Cardiac muscle cell (in vitro differentiated cells and primary cell): Measurements from ENCODE around the gene ZNF546. TPM values are rescaled to one million over a fixed set of nuclear protein-coding genes. Genes with fewer than 3 reads are reported as not detected.

Experiments
- DNase-seq, 2 donors: peaks; one replicate each; pipeline versions ENCODE4 v3.0.0 to v3.0.0-alpha.2; 2010 to 2017; ENCODE audit warnings: low read depth in 1 of 2, low spot score in 1 of 2
- H3K27ac ChIP-seq: fragments of 200-600 bp; sonication (generic); 2 replicates; pipeline ENCODE4 v1.5.1; 2016
- H3K27me3 ChIP-seq: fragments of 200-600 bp; sonication (generic); 2 replicates; pipeline ENCODE4 v1.6.0; 2016; ENCODE audit warnings: control low read depth
- H3K36me3 ChIP-seq: fragments of 200-600 bp; sonication (generic); 2 replicates; pipeline ENCODE4 v1.5.1; 2016; ENCODE audit warnings: control low read depth
- H3K4me1 ChIP-seq: fragments of 200-600 bp; sonication (generic); 2 replicates; pipeline ENCODE4 v1.8.1; 2017; ENCODE audit warnings: low read depth, mild to moderate bottlenecking, mixed run types
- H3K4me3 ChIP-seq: fragments of 200-600 bp; sonication (generic); 2 replicates; pipeline ENCODE4 v1.5.1; 2016; ENCODE audit warnings: mild to moderate bottlenecking
- H3K9me3 ChIP-seq: fragments of 200-600 bp; sonication (generic); 2 replicates; pipeline ENCODE4 v1.5.1; 2017; ENCODE audit warnings: low read depth, mild to moderate bottlenecking, control low read depth
- polyA plus RNA-seq: library from polyadenylated mRNA; unstranded; fragments of >200 nt; fragmentation: Nextera tagmentation; extraction: Ambion mirVana; gene quantifications from 2 replicates; pipeline ENCODE4 v1.2.1, GENCODE V29; 2016
- total RNA-seq: library from RNA; depleted of rRNA; stranded (reverse); fragments of >200 nt; gene quantifications from 2 replicates; pipeline ENCODE4 v1.2.3, GENCODE V29; 2016
- TF ChIP-seq, protein P1 (sequence below): IDR thresholded peaks from 2 replicates; pipeline ENCODE4 v1.5.1; 2012; ENCODE audit warnings: low read depth, mild to moderate bottlenecking, low read length

The ZNF546 gene
- total and polyA plus RNA-seq, 2 experiments from 2014 or later, result 3.2 to 8.6 TPM

DNA sequence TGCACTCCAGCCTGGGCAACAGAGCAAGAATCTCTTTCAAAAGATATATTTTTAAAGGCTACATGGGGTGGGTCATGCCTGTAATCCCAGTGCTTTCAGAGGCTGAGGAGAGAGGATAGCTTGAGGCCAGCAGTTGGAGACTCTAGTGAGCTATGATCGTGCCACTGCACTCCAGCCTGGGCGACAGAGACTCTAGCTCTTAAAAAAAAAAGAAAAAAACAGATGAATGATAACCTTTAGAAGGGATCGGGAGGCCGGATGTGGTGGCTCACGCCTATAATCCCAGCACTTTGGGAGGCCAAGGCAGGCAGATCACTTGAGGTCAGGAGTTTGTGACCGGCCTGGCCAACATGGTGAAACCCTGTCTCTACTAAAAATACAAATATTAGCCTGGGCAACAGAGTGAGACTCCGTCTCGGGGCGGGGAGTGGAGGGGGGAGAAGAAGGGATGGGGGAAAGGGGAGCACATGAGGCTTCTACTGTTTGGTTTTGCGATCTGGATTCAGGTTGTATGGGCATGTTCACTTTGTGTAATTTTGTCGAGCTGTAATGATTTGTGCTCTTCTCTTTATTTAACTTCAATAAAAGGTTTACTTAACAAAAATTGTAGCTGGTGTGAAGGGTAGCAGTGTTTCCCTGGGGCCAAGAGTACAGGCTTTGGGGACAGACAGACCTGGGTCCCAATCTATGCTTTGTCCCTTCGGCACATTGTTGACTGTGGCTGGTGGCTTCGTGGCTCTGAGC, 27.0 kb upstream of the ZNF546 start:
- Histone ChIP-seq H3K36me3 (peaks cover 23% of the 10 kb centered on the region), H3K27ac (peak overlapping the region; percentile 94), H3K27me3 (no peaks in the 10 kb centered on the region), H3K4me1 (no peaks in the 10 kb centered on the region), H3K9me3 (no peaks in the 10 kb centered on the region), H3K4me3 (peak overlapping the region; percentile 60)
- DNase-seq, result no peak
- TF ChIP-seq, protein P1, sequence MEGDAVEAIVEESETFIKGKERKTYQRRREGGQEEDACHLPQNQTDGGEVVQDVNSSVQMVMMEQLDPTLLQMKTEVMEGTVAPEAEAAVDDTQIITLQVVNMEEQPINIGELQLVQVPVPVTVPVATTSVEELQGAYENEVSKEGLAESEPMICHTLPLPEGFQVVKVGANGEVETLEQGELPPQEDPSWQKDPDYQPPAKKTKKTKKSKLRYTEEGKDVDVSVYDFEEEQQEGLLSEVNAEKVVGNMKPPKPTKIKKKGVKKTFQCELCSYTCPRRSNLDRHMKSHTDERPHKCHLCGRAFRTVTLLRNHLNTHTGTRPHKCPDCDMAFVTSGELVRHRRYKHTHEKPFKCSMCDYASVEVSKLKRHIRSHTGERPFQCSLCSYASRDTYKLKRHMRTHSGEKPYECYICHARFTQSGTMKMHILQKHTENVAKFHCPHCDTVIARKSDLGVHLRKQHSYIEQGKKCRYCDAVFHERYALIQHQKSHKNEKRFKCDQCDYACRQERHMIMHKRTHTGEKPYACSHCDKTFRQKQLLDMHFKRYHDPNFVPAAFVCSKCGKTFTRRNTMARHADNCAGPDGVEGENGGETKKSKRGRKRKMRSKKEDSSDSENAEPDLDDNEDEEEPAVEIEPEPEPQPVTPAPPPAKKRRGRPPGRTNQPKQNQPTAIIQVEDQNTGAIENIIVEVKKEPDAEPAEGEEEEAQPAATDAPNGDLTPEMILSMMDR, result no peak

DNA sequence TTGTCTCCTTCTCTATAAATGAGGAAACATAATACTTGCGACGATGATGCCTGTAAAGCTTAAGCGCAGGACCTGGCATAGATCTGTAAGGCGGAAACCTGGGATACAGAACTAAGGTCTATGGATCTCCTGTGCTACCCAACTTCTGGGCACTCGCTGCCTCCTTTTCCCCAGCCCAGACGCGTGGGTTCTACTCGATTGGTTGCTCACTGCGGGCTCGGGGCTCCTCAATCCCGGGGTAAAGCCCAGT, 26.5 kb upstream of the ZNF546 start:
- Histone ChIP-seq H3K36me3 (peaks cover 27% of the 10 kb centered on the region), H3K4me3 (peak overlapping the region; percentile 60), H3K27me3 (no peaks in the 10 kb centered on the region), H3K9me3 (no peaks in the 10 kb centered on the region), H3K4me1 (no peaks in the 10 kb centered on the region), H3K27ac (peak overlapping the region; percentile 94)
- TF ChIP-seq, protein P1, result no peak
- DNase-seq, result no peak

DNA sequence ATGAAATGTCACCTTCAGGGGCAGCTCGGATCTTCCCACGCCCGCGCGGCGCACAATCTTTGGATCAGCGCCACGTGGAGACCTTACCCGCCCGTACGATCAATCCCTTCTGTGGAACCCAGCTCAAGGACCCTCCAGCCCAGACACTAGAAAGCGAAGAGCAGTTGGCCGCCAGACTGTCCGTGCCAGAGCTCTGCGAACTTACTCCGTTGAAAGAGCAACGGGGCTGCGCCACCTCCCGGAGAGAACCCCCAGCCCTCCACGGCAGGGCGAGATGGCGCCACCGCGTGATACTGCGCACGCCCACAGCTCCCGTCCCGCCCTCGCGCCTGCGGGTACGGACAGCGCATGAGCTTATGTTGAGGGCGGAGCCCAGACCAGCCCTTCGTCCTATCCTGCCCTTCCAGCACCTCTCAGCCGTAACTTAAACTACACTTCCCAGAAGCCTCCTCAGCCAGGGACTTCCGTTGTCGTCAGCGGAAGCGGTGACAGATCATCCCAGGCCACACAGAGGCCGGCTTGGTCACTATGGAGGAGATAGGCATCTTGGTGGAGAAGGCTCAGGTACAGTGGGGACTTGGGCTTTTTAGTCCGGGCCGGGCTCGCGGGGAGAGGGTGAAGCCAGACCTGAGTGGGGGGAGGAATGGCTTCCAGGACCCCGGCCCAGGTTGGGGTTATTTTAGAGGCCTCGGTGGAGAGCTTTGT, 26.0 kb upstream of the ZNF546 start, which contains the start of gene PSMC4:
Gene PSMC4, plus strand, starts transcription at position 491 of the 705 bp plus-strand sequence. Its CDS starts 38 bp downstream, at position 529.
- Histone ChIP-seq H3K4me1 (no peaks in the 10 kb centered on the region), H3K36me3 (peaks cover 32% of the 10 kb centered on the region), H3K4me3 (peak within 1 kb of the TSS; percentile 60), H3K27ac (peak within 1 kb of the TSS; percentile 94), H3K27me3 (no peaks in the 10 kb centered on the region), H3K9me3 (no peaks in the 10 kb centered on the region)
- TF ChIP-seq, protein P1, result peak; percentile 80
- peak; percentile 98 to 99 for DNase-seq

DNA sequence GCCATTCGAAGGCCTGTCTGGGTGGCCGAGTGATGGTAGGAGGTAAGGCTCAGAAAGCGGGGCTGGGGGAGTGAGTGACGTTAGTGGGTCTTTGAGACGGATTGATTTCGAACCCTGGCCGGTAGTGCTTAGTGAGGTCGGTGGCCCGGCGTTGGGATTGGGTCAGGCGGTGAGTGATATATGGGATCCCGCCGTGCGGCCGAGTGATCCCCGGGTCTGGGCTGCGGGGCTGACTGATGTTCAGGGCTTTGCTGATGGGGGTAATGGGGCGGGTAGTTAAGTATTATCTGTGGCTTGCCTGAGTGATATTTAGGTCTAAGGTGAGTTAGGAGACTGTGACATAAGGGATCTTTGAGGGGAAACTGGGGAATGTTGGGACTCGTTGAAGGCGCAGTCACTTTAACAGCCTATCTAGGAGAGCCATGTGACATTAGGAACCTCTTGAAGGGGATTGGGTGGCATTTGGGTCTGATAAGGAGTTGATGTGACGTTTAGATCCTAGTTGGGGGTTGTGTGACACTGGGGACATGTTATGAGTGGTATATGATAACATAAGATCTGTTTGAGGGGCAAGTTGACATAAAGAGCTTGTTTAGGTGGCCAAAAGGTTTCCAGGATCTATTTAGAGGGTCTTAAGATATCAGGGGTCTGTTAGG, 25.4 kb upstream of the ZNF546 start:
- no peak for DNase-seq
- H3K36me3 ChIP-seq, result peaks cover 33% of the 10 kb centered on the region
- no peaks in the 10 kb centered on the region for H3K9me3 ChIP-seq
- H3K4me3 ChIP-seq, result peak overlapping the region; percentile 60
- H3K27me3 ChIP-seq, result no peaks in the 10 kb centered on the region
- H3K27ac ChIP-seq, result peak overlapping the region; percentile 37
- TF ChIP-seq, protein P1, result no peak
- H3K4me1 ChIP-seq, result no peaks in the 10 kb centered on the region

DNA sequence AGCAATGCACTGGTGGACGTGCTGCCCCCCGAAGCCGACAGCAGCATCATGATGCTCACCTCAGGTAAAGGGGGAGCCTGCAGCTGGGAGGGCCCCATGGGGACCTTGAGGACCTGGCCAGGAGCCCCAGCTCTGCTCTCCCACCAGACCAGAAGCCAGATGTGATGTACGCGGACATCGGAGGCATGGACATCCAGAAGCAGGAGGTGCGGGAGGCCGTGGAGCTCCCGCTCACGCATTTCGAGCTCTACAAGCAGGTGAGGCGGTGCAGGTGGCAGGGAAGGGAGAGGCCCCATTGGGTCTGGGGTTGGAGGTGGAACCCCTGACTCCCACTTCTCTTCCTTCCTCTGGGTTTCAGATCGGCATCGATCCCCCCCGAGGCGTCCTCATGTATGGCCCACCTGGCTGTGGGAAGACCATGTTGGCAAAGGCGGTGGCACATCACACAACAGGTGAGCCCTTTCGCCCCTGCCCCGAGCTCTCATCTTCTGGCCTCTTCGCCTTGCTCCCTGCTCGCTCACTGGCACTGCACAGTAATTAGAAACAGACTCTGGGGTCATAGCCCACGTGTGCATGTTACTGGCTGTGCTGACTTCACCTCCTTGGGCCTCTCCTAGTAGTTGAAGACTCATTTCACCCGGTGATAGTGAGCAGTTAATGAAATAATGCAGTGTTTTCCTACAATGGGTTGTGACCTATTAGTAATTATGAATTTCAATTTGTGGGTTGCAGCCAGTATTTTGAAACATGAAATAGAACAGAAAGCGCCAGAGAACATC, 22.3 kb upstream of the ZNF546 start:
- H3K4me1 ChIP-seq, result no peaks in the 10 kb centered on the region
- H3K27ac ChIP-seq, result no peak overlapping the region
- no peaks in the 10 kb centered on the region for H3K9me3 ChIP-seq
- H3K27me3 ChIP-seq, result no peaks in the 10 kb centered on the region
- H3K36me3 ChIP-seq, result peaks cover 55% of the 10 kb centered on the region
- no peak overlapping the region for H3K4me3 ChIP-seq
- no peak for DNase-seq
- TF ChIP-seq, protein P1, result no peak
